ENCODE data around the gene PKN2.

Gene PKN2

DNA sequence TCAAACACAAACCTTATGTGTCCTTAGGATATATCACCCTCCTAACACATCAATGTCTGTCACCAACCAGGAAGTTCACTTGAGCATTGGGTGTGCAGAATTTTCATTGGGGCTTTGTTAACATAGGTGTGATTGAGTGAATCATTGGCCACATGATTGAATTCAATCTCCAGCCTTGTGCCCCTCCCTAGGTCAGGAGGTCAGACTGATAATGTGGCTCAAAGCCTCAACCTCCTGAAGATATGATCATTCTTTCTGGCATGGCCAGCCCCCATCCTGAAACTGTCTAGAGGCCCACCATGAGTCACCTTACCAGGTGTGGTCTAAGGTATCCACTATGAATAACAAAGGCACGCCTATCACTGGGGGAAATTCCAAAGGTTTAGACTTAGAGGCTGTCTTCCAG lies 90.1 kb downstream of the PKN2 start:
- Histone ChIP-seq H3K4me1 (ENCODE audit: control insufficient read depth in 1 of 2, insufficient read depth in 1 of 2, low read depth in 1 of 2, low read length in 1 of 2) (no peaks in the 10 kb centered on the region), H3K27ac (no peak overlapping the region), H3K4me3 (ENCODE audit: low read depth in 1 of 2, low read length in 1 of 2) (no peak overlapping the region), H3K36me3 (peaks cover 73% of the 10 kb centered on the region), H3K27me3 (no peaks in the 10 kb centered on the region), H3K9me3 (no peaks in the 10 kb centered on the region)
- TF ChIP-seq, protein P1, sequence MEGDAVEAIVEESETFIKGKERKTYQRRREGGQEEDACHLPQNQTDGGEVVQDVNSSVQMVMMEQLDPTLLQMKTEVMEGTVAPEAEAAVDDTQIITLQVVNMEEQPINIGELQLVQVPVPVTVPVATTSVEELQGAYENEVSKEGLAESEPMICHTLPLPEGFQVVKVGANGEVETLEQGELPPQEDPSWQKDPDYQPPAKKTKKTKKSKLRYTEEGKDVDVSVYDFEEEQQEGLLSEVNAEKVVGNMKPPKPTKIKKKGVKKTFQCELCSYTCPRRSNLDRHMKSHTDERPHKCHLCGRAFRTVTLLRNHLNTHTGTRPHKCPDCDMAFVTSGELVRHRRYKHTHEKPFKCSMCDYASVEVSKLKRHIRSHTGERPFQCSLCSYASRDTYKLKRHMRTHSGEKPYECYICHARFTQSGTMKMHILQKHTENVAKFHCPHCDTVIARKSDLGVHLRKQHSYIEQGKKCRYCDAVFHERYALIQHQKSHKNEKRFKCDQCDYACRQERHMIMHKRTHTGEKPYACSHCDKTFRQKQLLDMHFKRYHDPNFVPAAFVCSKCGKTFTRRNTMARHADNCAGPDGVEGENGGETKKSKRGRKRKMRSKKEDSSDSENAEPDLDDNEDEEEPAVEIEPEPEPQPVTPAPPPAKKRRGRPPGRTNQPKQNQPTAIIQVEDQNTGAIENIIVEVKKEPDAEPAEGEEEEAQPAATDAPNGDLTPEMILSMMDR (IDR thresholded peaks at IDR 0.05) = no peak

DNA sequence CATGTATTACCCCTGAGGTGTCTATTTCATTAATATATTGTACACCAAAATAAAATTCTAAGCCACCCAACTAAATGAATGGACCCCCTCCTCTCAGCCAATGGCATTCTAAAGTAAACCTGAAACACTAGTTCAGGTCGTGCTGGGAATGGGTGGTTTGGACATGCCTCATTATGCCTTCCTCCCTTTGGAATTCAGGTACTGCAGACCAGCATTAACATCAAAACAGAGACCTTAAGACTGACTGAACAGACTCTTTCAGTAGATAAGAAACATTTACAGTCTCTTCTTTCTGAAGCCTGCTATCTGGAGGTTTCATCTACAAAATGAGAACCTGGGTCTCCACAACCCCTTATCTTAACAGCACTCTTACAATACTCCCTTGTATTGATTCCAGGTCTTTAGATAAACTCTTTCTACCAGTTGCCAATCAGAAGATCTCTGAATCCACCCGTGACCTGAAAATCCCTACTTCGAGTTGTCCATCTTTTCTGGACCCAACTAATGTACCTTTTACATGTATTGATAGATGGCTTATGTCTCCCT lies 93.6 kb downstream of the PKN2 start:
- no peak overlapping the region for H3K27ac ChIP-seq
- H3K9me3 ChIP-seq = no peaks in the 10 kb centered on the region
- peaks cover 74% of the 10 kb centered on the region for H3K36me3 ChIP-seq
- no peaks in the 10 kb centered on the region for H3K27me3 ChIP-seq
- TF ChIP-seq, protein P1 (IDR thresholded peaks at IDR 0.05) = no peak
- no peak overlapping the region for H3K4me3 ChIP-seq (ENCODE audit: low read depth in 1 of 2, low read length in 1 of 2)
- H3K4me1 ChIP-seq (ENCODE audit: control insufficient read depth in 1 of 2, insufficient read depth in 1 of 2, low read depth in 1 of 2, low read length in 1 of 2) = peaks cover 0 to 4% of the 10 kb centered on the region in 2 experiments

DNA sequence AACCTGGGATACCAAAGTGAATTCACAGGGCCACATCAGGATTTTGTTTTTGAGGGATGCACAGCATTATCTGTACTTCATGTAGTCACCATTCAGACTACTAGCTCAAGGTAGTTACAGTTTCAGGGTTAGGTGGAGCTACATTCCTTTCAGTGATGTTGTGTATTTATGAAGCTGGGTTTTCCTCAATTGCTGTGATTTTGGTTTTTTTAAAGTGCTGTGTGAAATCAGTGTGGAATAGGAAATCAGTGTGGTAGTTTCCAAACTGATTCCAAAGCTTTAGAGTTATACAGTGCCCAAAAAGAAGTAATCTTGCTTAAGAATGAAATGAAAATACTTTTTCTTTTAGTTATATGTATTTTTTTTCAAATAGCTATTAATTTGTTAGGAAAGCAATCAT lies 95.8 kb downstream of the PKN2 start:
- no peaks in the 10 kb centered on the region for H3K9me3 ChIP-seq
- no peak overlapping the region for H3K27ac ChIP-seq
- H3K4me3 ChIP-seq (ENCODE audit: low read depth in 1 of 2, low read length in 1 of 2) = no peak overlapping the region
- H3K4me1 ChIP-seq (ENCODE audit: control insufficient read depth in 1 of 2, insufficient read depth in 1 of 2, low read depth in 1 of 2, low read length in 1 of 2) = peaks cover 0 to 4% of the 10 kb centered on the region in 2 experiments
- peaks cover 65% of the 10 kb centered on the region for H3K36me3 ChIP-seq
- TF ChIP-seq, protein P1 (IDR thresholded peaks at IDR 0.05) = no peak
- no peaks in the 10 kb centered on the region for H3K27me3 ChIP-seq

DNA sequence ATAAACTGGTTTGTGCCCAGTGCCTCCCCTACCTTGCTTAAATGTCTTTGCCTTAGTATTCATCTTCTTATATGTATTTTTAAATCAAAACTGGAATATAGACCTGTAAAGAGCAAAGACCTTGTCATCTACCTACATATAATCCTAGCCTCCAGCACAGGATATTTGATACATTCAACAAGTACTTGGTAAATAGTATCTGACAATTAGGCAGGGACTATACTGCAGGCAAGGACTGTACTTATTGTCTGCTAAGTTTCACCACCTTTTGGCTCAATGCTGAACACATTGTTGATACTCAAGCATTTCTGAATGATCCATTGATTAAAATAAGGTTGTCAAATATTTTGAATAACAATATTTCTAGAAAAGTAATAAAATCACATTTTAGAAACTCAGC lies 96.4 kb downstream of the PKN2 start:
- peaks cover 65% of the 10 kb centered on the region for H3K36me3 ChIP-seq
- no peaks in the 10 kb centered on the region for H3K27me3 ChIP-seq
- TF ChIP-seq, protein P1 (IDR thresholded peaks at IDR 0.05) = no peak
- no peak overlapping the region for H3K4me3 ChIP-seq (ENCODE audit: low read depth in 1 of 2, low read length in 1 of 2)
- peak overlapping the region; percentile 1 for H3K27ac ChIP-seq
- H3K4me1 ChIP-seq (ENCODE audit: control insufficient read depth in 1 of 2, insufficient read depth in 1 of 2, low read depth in 1 of 2, low read length in 1 of 2) = peaks cover 0 to 4% of the 10 kb centered on the region in 2 experiments
- no peaks in the 10 kb centered on the region for H3K9me3 ChIP-seq

DNA sequence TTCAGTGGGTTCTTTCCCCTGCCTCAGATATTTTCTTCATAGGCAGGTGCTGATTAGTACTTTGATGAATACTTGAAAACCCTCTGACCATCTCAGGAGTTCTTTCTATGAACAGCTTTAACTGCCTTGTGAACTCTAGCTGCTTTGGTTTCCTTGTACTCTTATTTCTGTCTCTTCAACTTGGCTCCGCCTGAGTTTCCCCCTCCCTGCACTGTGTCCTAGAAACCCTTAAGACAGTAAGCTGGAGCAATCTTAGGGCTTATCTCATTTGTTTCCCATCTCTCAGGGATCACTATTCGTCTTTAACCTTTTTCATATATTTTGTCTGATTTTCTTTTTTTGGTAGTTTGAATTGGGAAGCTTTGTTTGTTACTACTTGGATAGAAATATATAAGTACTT lies 99.1 kb downstream of the PKN2 start:
- TF ChIP-seq, protein P1 (IDR thresholded peaks at IDR 0.05) = no peak
- H3K36me3 ChIP-seq = peaks cover 75% of the 10 kb centered on the region
- H3K9me3 ChIP-seq = no peaks in the 10 kb centered on the region
- H3K27me3 ChIP-seq = no peaks in the 10 kb centered on the region
- H3K27ac ChIP-seq = no peak overlapping the region
- no peak overlapping the region for H3K4me3 ChIP-seq (ENCODE audit: low read depth in 1 of 2, low read length in 1 of 2)
- peaks cover 0 to 4% of the 10 kb centered on the region in 2 experiments for H3K4me1 ChIP-seq (ENCODE audit: control insufficient read depth in 1 of 2, insufficient read depth in 1 of 2, low read depth in 1 of 2, low read length in 1 of 2)

All from neutrophil (primary cell).